Mammary epithelial cell (primary cell): Measurements from ENCODE around the gene NPAS3.

Experiments used
- CTCF ChIP-seq, 2 donors: IDR thresholded peaks in 1 of 2; conservative IDR thresholded peaks in 1 of 2; 2 replicates each; pipeline ENCODE4 v1.5.1; 2011 to 2012; ENCODE audit warnings: inconsistent platforms in 2 of 2, low read length in 2 of 2, mild to moderate bottlenecking in 2 of 2, control low read depth in 1 of 2, low read depth in 1 of 2; ENCODE audit not compliant: insufficient read depth in 1 of 2; ENCODE audit errors: extremely low read depth in 1 of 2
- EZH2 ChIP-seq: IDR thresholded peaks from 2 replicates; pipeline ENCODE4 v1.6.1; 2012; ENCODE audit warnings: low read length, inconsistent platforms, borderline replicate concordance

DNA sequence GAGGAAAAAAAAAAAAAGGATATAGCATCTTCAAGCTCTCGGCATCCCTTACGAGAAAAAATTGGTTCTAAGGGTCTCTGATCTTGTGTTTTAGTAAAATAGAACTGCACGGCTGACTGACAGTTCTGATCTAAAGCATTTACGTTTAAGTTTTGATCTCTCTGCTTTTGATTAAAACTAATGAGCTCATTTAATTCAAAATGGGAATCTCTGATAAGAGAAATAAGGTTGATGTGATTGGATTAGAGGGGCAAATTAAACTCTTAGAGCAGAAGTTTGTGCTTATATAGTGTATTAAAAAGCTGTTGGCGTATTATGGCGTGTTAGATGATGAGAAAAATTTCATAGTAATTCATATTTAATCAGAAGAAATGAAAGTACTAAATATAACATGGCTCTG, 794.6 kb downstream of the NPAS3 start:
- TF ChIP-seq CTCF (conservative IDR thresholded peaks at IDR 0.05 in 1 of 2, IDR thresholded peaks at IDR 0.05 in 1 of 2; ENCODE audit: extremely low read depth in 1 of 2, insufficient read depth in 1 of 2, low read depth in 1 of 2, low read length in 2 of 2) (no peak), EZH2 (no peak)
